Dermis microvascular lymphatic vessel endothelial cell (primary cell): ENCODE data around the gene NANOGP8. TPM values are rescaled to one million over a fixed set of nuclear protein-coding genes. Genes with fewer than 3 reads are reported as not detected.
"Not testable (repeated sequence)": the region's sequence is repeated elsewhere in the genome, so short reads cannot be mapped to it uniquely, and the experiment has no call there.

Experiments used
- DNase-seq, 2 donors: peaks; one replicate each; pipeline versions ENCODE4 v3.0.0 to v3.0.0-alpha.2; 2010; ENCODE audit warnings: low read depth in 2 of 2
- total RNA-seq: library from RNA; depleted of rRNA; stranded (reverse); fragments of >200 nt; gene quantifications from 2 replicates; pipeline ENCODE4 v1.2.1, GENCODE V29; 2014

Gene NANOGP8
- total RNA-seq, 1 donor from 2014 or later: not detected

DNA sequence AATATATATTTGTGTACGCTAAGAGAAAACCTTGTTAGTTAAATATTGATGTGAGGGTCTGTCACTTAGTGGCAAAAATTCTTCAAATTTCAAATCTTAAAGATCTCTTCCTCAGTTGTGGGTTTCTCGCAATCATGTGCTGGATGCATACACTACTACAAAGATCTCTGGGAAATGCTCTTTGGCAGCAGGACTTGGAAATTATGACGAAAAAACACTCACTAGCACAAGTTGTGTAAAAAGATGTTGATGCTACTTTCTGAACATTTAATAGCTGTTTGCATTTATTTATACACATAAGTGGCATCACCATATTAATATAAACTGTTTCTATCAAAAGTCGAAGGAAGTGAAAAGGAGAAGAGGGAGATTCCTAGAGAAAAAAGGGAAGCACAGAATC lies 10.8 kb upstream of the NANOGP8 start:
- DNase-seq: no peak

DNA sequence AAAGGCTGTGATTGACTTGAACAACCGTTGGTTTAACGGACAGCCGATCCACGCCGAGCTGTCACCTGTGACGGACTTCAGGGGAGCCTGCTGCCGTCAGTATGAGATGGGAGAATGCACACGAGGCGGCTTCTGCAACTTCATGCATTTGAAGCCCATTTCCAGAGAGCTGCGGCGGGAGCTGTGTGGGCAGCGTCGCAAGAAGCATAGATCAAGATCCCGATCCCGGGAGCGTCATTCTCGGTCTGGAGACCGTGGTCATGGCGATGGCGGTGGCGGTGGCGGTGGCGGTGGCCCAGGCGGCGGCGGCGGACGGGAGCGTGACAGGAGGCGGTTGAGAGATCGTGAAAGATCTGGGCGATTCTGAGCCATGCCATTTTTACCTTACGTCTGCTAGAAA lies 7.8 kb upstream of the NANOGP8 start:
- DNase-seq: no peak

DNA sequence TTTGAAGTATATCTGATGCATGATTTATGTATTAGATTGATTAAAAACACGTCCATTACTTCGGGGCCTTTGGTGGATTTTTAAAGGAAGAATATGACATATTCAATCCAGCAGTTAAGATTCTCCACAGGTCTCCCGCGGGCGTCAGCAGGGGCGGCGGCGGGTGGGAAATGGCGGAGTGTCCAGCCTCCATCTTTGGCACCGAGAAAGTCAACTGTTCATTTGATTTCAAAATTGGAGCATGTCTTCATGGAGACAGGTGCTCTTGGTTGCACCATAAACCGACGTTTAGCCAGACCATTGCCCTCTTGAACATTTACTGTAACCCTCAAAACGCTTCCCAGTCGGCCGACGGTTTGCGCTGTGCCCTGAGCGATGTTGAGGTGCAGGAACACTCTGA lies 7.2 kb upstream of the NANOGP8 start:
- DNase-seq: no peak

DNA sequence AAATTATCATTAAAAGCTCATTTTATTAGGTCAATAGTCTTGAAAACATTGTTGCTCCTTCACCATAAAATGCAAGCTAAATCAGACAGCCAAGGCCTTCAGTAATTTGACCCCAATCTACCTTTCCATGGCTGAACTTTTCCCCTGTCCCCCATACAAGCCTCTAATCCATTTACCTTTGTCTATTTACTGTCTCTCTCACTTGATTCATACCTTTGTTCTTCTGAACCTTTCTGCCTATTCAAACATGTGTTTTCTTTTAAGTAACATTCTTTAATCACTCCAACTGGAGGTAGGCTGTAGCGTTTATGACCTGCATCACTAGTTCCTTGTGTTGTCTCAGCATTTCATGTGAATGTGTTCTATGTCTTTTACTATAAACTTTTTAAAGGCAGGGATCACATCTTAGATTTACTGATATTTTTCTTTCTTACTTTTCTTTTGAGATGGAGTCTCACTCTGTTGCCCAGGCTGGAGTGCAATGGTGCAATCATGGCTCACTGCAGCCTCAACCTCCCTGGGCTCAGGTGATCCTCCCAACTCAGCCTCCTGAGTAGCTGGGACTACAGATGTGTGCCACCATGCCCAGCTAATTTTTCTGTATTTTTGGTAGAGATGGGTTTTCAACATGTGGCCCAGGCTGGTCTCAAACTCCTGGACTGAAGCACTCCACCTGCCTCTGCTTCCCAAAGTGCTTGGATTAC lies 5.2 kb upstream of the NANOGP8 start:
- no peak for DNase-seq

DNA sequence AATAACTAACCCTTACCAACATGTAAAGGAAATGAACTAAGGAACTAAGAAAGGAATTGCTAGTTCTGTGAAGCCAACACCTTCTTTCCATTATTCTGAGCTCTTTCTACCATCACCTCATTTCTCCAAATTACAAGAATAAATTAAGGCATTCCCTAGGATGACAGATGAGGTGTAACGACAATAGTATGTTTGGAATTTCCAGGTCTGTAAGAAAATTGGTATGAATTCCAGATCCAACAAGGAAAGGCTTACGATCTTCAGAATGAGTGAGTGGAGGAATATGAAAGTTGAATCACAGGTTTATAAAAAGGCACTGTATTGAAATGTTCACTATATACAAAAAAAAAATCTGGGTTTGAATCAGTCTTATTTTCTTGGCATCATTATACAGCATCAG lies 4.5 kb upstream of the NANOGP8 start:
- DNase-seq: no peak

DNA sequence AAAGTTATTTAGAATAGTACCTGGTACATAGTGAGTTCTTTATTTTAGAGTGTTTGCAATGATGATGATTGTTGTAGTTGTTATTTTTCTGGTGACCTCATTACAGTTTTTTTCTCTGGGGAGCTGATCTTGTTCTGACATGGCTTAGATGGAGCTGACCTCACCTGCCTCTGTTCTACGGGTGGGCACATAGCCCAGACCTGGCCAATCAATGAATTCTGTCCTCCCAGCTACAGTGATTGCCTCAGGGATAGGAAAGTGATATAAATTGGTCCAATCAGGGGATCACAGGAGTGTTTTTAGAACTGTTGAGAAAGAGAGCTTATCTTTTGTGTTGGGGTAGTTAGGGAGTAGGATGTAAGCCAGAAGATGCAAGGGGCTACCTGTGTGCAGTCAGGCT lies 3.2 kb upstream of the NANOGP8 start:
- DNase-seq: no peak

DNA sequence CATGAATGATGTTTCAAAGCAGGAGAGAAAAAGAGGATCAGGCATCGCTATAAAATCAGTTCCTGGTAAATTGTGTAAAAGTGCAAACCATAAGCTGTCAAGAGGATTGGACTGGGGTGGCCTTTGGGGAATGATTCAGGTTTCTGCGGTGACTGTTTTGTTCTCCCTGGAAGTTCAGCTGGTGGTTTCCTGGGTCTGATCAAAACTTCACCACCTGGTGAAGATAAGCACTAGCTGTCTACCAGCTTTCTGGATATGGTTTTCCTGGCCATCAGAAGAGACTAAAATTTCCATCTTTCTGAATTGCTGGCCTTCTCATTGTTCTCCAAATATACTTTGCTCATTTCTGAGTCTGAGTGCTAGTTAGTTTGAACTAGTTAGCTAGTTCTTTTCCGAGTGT lies 2.7 kb upstream of the NANOGP8 start:
- no peak for DNase-seq

DNA sequence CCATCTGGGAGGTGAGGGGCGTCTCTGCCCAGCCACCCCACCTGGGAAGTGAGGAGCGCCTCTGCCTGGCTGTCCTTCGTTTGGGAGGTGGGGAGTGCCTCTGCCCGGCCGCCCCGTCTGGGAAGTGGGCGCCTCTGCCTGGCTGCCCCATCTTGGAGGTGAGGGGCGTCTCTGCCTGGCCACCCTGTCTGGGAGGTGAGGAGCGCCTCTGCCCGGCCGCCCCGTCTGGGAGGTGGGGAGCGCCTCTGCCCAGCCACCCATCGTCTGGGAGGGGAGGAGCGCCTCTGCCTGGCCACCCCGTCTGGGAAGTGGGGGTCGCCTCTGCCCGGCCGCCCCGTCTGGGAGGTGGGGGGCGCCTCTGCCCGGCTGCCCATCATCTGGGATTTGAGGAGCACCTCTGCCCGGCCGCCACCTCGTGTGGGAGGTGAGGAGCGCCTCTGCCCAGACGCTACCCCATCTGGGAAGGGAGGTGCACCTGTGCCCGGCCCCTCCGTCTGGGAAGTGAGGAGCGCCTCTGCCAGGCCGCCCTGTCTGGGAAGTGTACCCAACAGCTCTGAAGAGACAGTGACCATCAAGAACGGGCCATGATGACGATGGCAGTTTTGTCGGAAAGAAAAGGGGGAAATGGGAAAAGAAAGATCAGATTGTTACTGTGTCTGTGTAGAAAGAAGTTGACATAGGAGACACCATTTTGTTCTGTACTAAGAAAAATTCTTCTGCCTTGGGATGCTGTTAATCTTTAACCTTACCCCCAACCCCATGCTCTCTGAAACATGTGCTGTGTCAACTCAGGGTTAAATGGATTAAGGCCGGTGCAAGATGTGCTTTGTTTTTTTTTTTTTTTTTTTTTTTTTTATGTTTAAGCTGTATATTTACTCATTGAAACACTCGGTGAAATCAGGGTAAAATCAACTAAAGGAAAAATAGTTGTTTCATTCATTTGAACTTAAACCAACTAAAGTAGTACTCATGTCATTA lies 2.4 kb downstream of the NANOGP8 start:
- DNase-seq: not testable (repeated sequence)

DNA sequence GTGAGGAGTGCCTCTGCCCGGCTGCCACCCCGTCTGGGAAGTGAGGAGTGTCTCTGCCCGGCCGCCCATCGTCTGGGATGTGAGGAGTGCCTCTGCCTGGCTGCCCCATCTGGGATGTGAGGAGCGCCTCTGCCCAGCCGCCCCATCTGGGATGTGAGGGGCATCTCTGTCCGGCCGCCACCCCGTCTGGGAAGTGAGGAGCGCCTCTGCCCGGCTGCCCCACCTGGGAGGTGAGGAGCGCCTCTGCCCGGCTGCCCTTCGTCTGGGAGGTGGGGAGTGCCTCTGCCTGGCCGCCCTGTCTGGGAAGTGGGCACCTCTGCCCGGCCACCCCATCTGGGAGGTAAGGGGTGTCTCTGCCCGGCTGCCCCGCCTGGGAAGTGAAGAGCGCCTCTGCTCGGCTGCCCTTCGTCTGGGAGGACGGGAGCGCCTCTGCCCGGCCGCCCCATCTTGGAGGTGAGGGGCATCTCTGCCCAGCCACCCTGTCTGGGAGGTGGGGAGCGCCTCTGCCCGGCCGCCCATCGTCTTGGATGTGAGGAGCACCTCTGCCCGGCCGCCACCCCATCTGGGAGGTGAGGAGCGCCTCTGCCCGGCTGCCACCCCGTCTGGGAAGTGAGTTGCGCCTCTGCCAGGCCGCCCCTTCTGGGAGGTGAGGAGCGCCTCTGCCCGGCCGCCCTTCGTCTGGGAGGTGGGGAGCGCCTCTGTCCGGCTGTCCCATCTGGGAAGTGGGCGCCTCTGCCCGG lies 3.3 kb downstream of the NANOGP8 start:
- DNase-seq: not testable (repeated sequence)

DNA sequence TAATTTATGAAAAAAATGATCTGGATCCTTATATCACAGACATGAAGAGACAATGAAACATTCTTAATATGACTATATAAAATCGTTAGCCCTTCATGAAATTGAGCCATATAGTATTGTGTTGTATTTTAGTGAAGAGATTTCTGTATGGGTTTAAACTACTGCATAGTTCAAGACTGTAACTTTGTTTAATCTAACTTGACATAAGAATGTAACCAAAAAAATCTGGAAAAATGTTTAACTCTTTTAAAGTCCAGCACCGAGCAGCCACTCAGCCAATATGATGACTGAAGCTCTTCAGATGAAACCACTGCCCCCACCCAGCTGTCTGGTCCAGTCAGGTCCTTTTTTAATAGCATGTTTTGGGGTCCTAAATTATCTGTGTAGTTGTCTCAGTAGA lies 4.9 kb downstream of the NANOGP8 start:
- DNase-seq: no peak

DNA sequence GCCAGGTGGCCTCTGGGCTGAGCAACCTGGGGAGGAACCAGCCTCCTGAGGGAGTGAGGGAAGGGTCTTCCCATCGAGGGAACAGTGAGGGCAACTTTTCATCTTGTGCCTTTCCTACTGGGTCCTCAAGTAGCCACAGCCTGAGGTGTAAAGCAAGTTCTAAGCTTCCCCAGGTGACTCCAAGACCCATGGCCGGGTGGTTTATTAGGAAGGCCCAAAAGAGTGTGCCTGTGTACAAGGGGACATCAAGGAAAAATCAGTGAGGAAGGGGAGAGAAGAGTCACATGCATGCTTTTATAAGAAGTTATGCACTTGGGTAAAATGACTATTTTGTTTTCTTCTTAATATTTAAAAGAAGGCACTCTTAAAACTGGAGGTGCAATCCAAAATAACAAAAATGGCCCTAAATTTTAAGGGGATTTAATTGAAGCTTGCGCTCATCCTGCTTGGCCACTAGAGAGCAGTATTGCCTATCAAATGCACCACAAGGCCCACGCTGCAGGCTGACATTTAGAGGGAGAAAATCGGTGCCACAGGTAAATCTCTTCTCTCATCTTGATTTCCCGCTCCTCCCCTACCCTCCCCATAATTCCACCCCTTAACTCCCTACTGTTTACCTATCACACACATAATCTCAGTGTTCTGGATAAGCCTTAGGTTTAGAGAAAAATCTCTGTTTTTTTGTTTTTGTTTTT lies 6.7 kb downstream of the NANOGP8 start:
- DNase-seq: peak; percentile 32 to 68

DNA sequence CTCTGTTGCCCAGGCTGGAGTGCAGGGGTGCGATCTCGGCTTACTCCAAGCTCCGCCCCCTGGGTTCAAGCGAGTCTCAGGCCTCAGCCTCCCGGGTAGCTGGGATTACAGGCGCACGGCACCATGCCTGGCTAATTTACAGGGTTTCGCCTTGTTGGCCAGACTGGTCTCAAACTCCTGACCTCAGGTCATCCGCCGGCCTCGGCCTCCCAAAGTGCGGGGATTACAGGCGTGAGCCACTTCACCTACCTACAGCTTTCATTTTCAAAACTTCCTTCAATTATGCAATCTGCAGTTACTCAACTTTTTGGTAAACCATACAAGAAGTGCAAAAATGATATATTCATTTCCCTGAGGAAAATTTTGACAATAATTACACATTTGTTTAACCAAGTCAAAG lies 14.0 kb downstream of the NANOGP8 start:
- DNase-seq: no peak

DNA sequence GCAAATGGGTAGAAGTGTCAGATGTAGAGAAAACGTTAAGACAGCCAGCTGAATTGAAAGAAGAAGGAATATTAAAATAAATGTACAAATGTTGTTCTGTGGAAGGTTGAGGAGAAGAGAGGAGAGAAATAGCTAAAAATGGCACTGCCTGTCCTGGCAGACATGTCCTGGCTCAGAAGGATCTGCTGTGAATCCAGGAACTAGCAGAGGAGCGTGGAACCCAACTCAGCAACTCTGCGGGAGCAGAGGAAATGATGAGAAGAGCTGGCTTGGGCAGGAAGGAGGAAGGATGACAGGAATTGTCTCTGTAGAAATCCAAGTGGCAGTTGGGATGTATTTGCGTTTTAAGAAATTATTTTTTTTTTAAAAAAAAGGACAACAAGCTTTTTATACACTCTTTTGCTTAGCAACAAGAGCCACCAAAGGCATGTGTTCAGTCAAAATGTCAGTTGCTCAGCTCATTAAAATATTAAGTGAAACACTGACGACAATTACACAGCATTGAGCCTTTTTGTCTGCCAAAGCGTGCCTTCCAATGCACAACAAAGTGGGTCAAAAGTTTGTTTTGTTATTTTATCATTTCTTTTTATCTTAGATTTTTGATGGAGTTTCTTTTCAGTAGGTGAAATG lies 16.1 kb downstream of the NANOGP8 start:
- DNase-seq: no peak

DNA sequence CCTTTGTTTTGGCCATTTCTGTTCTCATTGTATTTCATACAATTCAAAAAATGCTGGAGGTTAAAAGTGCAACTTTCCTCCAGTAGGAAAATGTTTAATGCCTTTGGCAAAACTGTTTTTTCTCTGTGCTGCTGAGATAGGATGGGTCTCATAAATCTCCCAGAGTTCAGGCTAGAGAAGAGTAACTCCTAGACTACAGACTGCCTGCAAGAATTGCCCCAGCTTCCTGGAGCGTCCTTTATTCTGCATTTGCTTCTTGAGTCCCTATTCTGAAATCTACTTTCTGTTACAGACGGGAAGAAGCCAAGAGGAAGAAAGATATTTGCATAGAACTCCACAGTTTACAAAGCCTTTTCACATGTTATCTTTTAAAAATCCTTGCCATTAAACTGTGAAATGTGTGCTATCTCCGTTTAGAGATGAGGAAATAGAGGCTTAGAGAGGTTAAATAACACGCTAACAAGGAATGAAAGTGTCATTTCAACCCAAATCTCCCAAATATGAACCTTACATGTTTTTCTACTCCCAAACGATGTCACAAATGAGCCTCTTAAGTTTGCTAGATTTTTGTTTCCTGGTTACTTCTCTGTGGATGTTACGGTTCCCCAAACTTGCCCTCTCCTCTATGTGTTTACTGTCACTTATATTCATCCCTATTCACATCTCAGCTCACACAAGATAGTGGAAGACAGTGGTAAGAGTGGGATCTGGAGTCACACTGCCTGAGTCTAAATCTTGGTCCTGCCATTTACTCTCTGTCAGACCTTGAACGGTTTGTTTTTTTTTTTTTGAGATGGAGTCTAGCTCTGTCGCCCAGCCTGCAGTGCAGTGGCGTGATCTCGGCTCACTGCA lies 17.4 kb downstream of the NANOGP8 start:
- DNase-seq: no peak

DNA sequence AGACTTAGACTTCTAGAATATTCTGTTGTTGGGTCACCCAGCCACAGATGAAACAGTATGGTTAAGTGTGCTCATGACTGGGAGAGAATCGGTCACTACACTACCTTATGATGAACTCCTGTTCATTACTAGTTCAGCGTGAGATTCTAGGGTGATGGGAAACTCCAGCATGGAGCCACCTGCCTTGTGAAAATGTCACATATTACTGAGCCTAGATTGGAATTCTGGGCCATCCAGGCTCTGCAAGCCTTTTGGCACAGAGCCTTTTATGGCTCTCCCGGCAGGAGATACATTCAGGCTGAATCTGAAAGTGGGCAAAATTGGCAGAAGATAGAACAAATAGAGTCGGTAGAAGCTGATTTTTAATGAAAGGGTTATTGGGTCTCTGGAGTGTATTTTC lies 19.0 kb downstream of the NANOGP8 start:
- DNase-seq: no peak

DNA sequence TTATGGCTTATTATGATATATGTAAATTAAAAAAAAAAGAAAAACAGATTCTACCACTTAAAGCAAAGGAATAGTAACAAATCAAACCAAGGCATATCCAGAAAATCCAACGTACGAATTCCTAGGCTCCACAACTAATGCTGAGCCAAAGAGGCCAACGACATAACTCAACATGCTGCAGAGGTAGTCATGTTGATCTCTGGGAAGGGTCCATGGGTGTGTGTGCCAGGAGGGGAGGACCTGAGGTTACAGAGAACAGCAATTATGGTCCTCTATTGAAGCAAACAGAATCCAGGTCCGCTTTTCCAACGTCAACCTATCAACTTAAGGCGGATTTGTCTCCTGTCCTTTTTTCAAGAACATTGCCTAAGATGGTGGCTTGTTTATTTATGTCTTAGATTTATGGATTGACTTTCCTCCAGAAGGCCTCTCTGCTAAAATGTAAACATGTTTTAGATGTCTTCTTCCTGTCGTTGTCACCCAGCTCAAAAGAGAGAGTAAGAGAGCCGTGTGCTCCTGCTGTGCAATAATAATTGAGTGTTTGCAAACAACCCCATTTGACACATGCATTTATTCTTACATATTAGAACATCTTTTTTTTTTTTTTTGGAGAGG lies 20.4 kb downstream of the NANOGP8 start:
- DNase-seq: no peak

DNA sequence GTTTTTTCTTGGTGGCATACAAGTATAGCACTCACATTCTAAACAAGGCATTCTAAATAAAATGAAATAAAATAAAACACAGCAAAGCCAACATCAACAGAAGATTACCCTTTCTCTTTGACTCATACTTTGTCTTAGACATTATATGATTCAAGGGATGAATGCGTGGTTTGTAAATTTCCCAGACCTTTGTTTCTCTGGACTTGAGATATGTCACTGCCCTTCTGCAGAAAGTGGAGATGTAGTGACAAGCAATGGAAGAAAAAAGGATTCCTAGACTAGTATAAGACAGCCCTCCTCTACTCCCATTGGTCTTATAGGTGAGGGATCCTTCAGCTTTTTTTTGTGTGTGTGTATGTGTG lies 22.4 kb downstream of the NANOGP8 start:
- DNase-seq: no peak

DNA sequence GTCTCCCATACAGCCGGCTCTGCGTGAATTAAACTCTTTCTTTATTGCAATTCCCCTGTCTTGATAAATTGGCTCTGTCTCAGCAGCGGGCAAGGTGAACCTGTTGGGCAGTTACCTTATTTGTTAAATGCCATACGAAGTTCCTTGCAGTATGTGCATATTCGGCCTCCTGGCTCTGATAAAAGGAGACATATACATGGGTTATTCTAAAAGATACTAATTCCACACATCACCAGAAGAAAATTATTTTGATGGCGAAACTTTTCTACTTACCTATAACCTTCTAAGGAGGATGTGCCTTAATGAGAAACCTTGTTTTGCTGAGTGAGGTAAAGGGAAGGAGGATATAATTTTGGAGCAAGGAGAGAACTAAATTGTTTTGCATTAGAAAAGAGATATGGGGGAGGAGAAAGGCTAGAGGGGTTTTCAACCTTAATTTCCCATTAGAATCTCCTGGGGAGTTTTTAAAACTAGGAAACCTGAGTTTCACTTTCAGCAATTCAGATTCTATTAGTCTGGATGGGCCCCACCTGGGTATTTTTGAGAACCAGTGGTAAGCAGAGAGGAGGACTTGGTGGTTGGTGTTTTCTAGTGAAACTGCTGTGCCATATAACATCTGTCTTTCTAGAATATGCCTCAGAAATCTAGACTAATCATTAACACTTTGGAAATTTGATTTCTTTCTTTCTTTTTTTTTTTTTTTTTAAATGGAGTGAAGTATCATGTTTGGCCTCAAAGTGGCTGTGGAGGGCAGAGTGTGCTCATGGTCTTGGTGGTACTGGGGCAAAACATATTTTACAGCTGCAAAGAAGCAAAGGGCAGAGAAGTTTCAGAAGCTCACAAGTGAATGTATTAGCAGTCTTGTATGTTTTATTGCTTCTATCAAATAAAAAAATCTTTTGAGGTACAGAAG lies 23.0 kb downstream of the NANOGP8 start:
- no peak for DNase-seq
